ACC112 (cell line): Measurements from ENCODE around the gene ALG13.
"Not testable (repeated sequence)": the region's sequence is repeated elsewhere in the genome, so short reads cannot be mapped to it uniquely, and the experiment has no call there.

ENCODE experiments used
- H2AFZ ChIP-seq: fragments of 200-600 bp; sonication (generic); one replicate; pipeline ENCODE4 v1.6.0; 2017; ENCODE audit warnings: antibody characterized with exemption, low read length; ENCODE audit not compliant: unreplicated experiment
- H3K27ac ChIP-seq: fragments of 200-600 bp; sonication (generic); 2 replicates; pipeline ENCODE4 v1.5.1; 2014; ENCODE audit warnings: low read depth, mild to moderate bottlenecking, antibody characterized with exemption, low read length, moderate library complexity
- H3K27me3 ChIP-seq: fragments of 200-600 bp; sonication (generic); 2 replicates; pipeline ENCODE4 v1.6.1; 2014; ENCODE audit warnings: mild to moderate bottlenecking, antibody characterized with exemption, low read length, moderate library complexity, mixed read lengths; ENCODE audit not compliant: insufficient read depth
- H3K36me3 ChIP-seq: fragments of 200-600 bp; sonication (generic); 2 replicates; pipeline ENCODE4 v1.6.1; 2016; ENCODE audit warnings: mild to moderate bottlenecking, antibody characterized with exemption, low read length, moderate library complexity, mixed read lengths; ENCODE audit not compliant: insufficient read depth
- H3K4me1 ChIP-seq: fragments of 200-600 bp; sonication (generic); one replicate; pipeline ENCODE4 v1.6.1; 2016; ENCODE audit warnings: low read length, mixed read lengths; ENCODE audit not compliant: insufficient read depth, unreplicated experiment, control insufficient read depth
- H3K4me3 ChIP-seq: fragments of 200-600 bp; sonication (generic); 2 replicates; pipeline ENCODE4 v1.5.1; 2014; ENCODE audit warnings: mild to moderate bottlenecking, low read depth, low read length
- H3K79me2 ChIP-seq: fragments of 200-600 bp; sonication (generic); one replicate; pipeline ENCODE4 v1.6.0; 2016; ENCODE audit warnings: low read length; ENCODE audit not compliant: control insufficient read depth, unreplicated experiment, insufficient read depth

The ALG13 gene

GRCh38 chrX:111680988-111681779, at the start of gene ALG13:
TSS of gene ALG13 (plus strand) at chrX:111681170. CDS start at chrX:111681219, 49 bp downstream.
- no peaks in the 10 kb centered on the region for H3K27me3 ChIP-seq
- peaks cover 5% of the 10 kb centered on the region for H3K4me1 ChIP-seq

GRCh38 chrX:111634823-111635729, 45.9 kb upstream of the ALG13 start:
- Histone ChIP-seq H3K4me3 (no peak overlapping the region), H3K27ac (no peak overlapping the region), H3K4me1 (no peaks in the 10 kb centered on the region), H3K27me3 (no peaks in the 10 kb centered on the region), H3K36me3 (no peaks in the 10 kb centered on the region), H3K79me2 (no peaks in the 10 kb centered on the region), H2AFZ (no peak overlapping the region)

More at GRCh38 chrX:111680988-111681779, at the start of gene ALG13:
- Histone ChIP-seq H2AFZ (peak within 1 kb of the TSS; percentile 41), H3K27ac (peak within 1 kb of the TSS; percentile 98), H3K79me2 (peaks cover 20% of the 10 kb centered on the region), H3K4me3 (peak within 1 kb of the TSS; percentile 87), H3K36me3 (0 out of 2 replicates have a peak, but pooled peaks cover 5% of the 10 kb centered on the region)

DNA sequence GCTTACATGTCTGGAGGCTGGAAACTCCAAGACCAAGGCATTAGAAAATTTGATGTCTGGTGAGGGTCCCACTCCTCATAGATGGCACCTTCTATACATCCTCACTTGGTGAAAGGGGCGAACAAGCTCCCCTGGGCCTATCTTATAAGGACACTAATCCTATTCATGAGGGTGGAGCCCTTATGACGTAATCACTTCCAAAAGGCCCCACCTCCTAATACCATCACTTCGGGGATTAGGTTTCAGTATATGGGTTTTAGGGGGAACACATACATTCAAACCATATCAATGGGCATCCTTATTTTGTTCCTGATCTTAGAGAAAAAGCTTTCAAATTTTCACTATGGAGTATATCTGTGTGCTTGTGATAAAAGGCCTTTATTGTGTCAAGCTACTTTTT, 39.0 kb upstream of the ALG13 start:
- Histone ChIP-seq H2AFZ (no peak overlapping the region), H3K4me1 (no peaks in the 10 kb centered on the region), H3K27ac (no peak overlapping the region), H3K79me2 (no peaks in the 10 kb centered on the region), H3K27me3 (no peaks in the 10 kb centered on the region), H3K36me3 (no peaks in the 10 kb centered on the region), H3K4me3 (no peak overlapping the region)

GRCh38 chrX:111645165-111645564, 35.8 kb upstream of the ALG13 start:
- H3K4me1 ChIP-seq, H3K79me2 ChIP-seq, H3K4me3 ChIP-seq, H2AFZ ChIP-seq, H3K36me3 ChIP-seq, H3K27ac ChIP-seq, H3K27me3 ChIP-seq: not testable (repeated sequence)

GRCh38 chrX:111645607-111646006, 35.4 kb upstream of the ALG13 start:
- H3K79me2 ChIP-seq: no peaks in the 10 kb centered on the region
- no peaks in the 10 kb centered on the region for H3K27me3 ChIP-seq
- no peak overlapping the region for H2AFZ ChIP-seq
- no peak overlapping the region for H3K4me3 ChIP-seq
- no peak overlapping the region for H3K27ac ChIP-seq
- no peaks in the 10 kb centered on the region for H3K4me1 ChIP-seq
- H3K36me3 ChIP-seq: no peaks in the 10 kb centered on the region

- Histone ChIP-seq H3K27me3 (no peaks in the 10 kb centered on the region), H2AFZ (no peak overlapping the region), H3K4me3 (no peak overlapping the region), H3K79me2 (no peaks in the 10 kb centered on the region), H3K36me3 (no peaks in the 10 kb centered on the region), H3K4me1 (no peaks in the 10 kb centered on the region), H3K27ac (no peak overlapping the region)
Observed at GRCh38 chrX:111646515-111646914, 34.5 kb upstream of the ALG13 start.

DNA sequence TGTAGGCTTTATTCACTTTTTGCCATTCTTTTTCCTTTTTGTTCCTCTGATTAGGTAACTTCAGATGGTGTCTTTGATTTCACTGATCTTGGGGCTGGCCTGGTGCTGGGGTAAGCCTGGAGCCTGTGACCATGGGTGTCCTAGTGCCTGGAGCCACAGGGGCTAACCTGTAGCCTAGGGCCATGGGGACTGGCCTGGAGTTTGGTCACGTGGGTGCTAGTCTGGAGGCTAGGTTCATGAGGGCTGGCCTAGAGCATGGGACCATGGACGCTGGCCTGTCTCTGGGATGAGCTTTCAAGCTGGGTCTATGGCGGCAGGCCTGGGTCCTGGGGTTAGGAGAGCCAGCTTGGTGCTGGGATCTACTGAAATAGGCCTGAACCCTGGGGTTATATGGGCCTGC, 32.2 kb upstream of the ALG13 start:
- no peak overlapping the region for H3K27ac ChIP-seq
- H3K27me3 ChIP-seq: no peaks in the 10 kb centered on the region

DNA sequence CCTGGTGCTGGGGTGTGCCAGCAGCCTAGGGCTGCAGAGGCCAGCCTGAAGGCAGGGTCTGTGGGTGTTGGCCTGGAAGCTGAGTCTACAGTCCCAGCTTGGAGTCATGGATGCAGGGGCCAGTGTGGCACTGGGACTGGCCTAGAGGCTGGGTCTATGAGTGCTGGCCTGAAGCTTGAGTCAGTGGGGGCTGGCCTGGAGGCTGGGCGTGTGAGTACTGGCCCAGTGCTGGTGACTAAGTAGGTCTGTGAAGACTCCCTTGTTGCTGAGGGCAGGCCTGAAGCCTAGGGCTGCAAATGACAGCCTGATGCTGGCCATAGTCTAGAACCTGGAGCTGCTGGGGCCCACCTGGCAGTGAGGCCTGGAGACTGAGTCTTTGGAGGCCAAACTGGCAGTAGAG, 31.3 kb upstream of the ALG13 start:
- Histone ChIP-seq H3K36me3 (no peaks in the 10 kb centered on the region), H3K27me3 (no peaks in the 10 kb centered on the region), H3K4me3 (no peak overlapping the region), H3K27ac (no peak overlapping the region), H3K79me2 (no peaks in the 10 kb centered on the region), H2AFZ (no peak overlapping the region), H3K4me1 (no peaks in the 10 kb centered on the region)

More for the DNA sequence above, 32.2 kb upstream of the ALG13 start:
- H2AFZ ChIP-seq: no peak overlapping the region
- no peaks in the 10 kb centered on the region for H3K4me1 ChIP-seq
- no peak overlapping the region for H3K4me3 ChIP-seq
- H3K79me2 ChIP-seq: no peaks in the 10 kb centered on the region
- H3K36me3 ChIP-seq: no peaks in the 10 kb centered on the region

DNA sequence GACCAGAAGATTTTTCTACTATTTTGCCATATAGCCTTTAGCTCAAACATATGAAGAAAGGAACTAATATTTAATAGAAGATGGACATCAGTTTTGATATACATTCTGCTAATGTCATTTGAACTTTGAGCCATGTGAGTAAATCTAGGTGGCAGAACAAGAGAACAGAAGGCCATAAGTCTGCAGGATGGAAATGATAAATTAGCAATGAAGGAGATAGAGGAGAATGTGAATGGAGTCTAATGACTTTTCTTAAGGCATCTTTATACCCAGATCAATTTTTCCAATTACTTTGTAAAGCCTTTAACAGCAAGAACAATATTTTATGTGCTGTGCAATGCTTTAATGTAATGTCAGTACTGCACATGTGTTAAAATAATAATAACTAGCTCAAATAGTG, 30.1 kb upstream of the ALG13 start:
- no peaks in the 10 kb centered on the region for H3K4me1 ChIP-seq
- H3K36me3 ChIP-seq: no peaks in the 10 kb centered on the region
- no peak overlapping the region for H3K4me3 ChIP-seq
- no peak overlapping the region for H2AFZ ChIP-seq
- no peak overlapping the region for H3K27ac ChIP-seq
- no peaks in the 10 kb centered on the region for H3K27me3 ChIP-seq
- H3K79me2 ChIP-seq: no peaks in the 10 kb centered on the region

- H3K36me3 ChIP-seq: no peaks in the 10 kb centered on the region
- H2AFZ ChIP-seq: no peak overlapping the region
- H3K79me2 ChIP-seq: no peaks in the 10 kb centered on the region
- H3K4me1 ChIP-seq: no peaks in the 10 kb centered on the region
- no peak overlapping the region for H3K4me3 ChIP-seq
- no peaks in the 10 kb centered on the region for H3K27me3 ChIP-seq
- no peak overlapping the region for H3K27ac ChIP-seq
Observed at GRCh38 chrX:111652719-111653118, 28.3 kb upstream of the ALG13 start.
